Right lobe of liver (tissue), 6 donors: Measurements from ENCODE around the gene GNAI2. TPM values are rescaled to one million over a fixed set of nuclear protein-coding genes. Genes with fewer than 3 reads are reported as not detected.
"Not testable (repeated sequence)": the region's sequence is repeated elsewhere in the genome, so short reads cannot be mapped to it uniquely, and the experiment has no call there.

Experiments
- ATAC-seq, 4 donors: fragments of 200-7000 bp; cut with Tn5 transposase; one replicate each; pipeline ENCODE4 v1.9.1; 2020; ENCODE audit warnings: mild to moderate bottlenecking in 4 of 4, moderate library complexity in 4 of 4
- DNase-seq, 3 donors: peaks; one replicate each; pipeline ENCODE4 v3.0.0-alpha.2; 2020
- H3K27ac ChIP-seq, 3 donors: fragments of 200-600 bp; one replicate each; pipeline ENCODE4 v1.8.0; 2022
- H3K27me3 ChIP-seq, 2 donors: fragments of 200-600 bp; one replicate each; pipeline ENCODE4 v1.8.0; 2022
- H3K36me3 ChIP-seq, 4 donors: fragments of 200-600 bp; sonication (generic) in 1 of 4; one replicate each; pipeline versions ENCODE4 v1.5.1 to v1.8.0; 2017 to 2022; ENCODE audit warnings: control low read depth in 1 of 4
- H3K4me1 ChIP-seq, 4 donors: fragments of 200-600 bp; sonication (generic) in 1 of 4; one replicate each; pipeline versions ENCODE4 v1.5.1 to v1.8.0; 2017 to 2022; ENCODE audit warnings: control low read depth in 1 of 4
- H3K4me3 ChIP-seq, 3 donors: fragments of 200-600 bp; one replicate each; pipeline ENCODE4 v1.8.0; 2022
- H3K9me3 ChIP-seq, 4 donors: fragments of 200-600 bp; sonication (generic) in 1 of 4; one replicate each; pipeline versions ENCODE4 v1.5.1 to v1.8.0; 2017 to 2022; ENCODE audit warnings: control low read depth in 1 of 4
- POLR2A ChIP-seq: fragments of 450-650 bp; IDR thresholded peaks from one replicate; pipeline ENCODE4 v1.6.1; 2017; ENCODE audit warnings: antibody characterized with exemption, mild to moderate bottlenecking
- WGBS: methylation state at CpG from one replicate; pipeline ENCODE4 v1.1.6; 2018; ENCODE audit warnings: low coverage, low lambda C conversion rate; ENCODE audit not compliant: insufficient coverage; ENCODE audit errors: missing lambda C conversion rate; 5-methylcytosine and 5-hydroxymethylcytosine counted together
- intact Hi-C, 2 donors: fragments of 100-400 bp; cut with DNase I; formaldehyde crosslinking; loops; one replicate each; pipeline versions ENCODE4 v1.11.2 to v1.14.1; 2022
- total RNA-seq, 6 experiments: library from RNA; depleted of rRNA in 2 of 6; stranded (reverse); fragments of >200 nt in 2 of 6; fragmentation: NEBNext Ultra II Directional in 3 of 6; extraction: Animal tissue kit (Norgen Biotek cat#: 25700) in 3 of 6; gene quantifications; one replicate each; pipeline versions ENCODE4 v1.1.0 to v1.2.4, GENCODE V29; 2016 to 2023
- TF ChIP-seq, protein P1 (sequence below), 4 donors: fragments of 200-600 bp in 3 of 4; fragments of 450-650 bp in 1 of 4; IDR thresholded peaks; one replicate each; pipeline versions ENCODE4 v1.5.1 to v1.8.0; 2016 to 2022; ENCODE audit warnings: antibody characterized with exemption in 4 of 4, mild to moderate bottlenecking in 2 of 4
- donor health status: DM: no; HTN: yes; CAD: no.
- donor health status: DM: no; HTN: no; CAD: no.
- donor health status: DM: no; HTN: no; CAD: no.
- donor health status: DM: no; HTN: yes; CAD: no.
- donor health status: DM: no; HTN: yes; CAD: no.

The GNAI2 gene
- total RNA-seq, 6 experiments from 2014 or later = 73.3 to 125 (median 98.7) TPM

DNA sequence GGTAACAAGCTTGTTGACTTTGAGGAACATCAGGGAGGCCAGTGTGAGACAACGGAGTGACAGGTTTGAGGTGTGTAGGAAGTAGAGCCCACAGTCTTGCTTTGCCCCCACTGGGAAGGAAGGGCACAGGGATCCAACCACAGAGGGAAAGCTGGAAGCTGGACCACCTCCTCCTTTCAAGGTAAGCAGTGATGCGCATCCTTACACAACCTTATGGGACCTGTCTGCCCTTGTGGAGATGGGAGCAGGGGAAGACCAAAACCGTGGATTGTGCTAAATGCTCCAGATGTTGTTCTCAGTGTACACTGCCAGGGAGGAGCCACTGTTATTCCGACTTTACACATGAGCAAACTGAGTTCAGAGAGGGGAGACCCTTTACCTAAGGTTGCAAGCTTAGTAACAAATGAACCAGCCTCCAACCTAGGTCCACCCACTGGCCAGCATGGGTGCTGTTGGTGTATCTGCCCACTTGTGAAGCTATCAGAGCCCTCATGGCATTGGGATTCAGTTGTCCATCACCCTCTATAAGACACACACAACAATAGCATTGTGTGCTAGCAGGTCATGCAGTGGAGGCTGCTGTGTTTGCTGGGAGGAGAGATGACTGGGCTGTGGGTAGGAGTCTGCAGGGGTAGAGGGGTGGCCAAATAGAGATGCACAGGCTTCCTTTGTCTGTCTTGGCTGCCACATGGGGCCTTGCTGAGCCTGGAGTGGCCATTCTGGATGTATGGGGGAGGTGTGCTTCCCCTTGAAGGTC is 42.3 kb downstream of the GNAI2 start:
- no peak for ATAC-seq

DNA sequence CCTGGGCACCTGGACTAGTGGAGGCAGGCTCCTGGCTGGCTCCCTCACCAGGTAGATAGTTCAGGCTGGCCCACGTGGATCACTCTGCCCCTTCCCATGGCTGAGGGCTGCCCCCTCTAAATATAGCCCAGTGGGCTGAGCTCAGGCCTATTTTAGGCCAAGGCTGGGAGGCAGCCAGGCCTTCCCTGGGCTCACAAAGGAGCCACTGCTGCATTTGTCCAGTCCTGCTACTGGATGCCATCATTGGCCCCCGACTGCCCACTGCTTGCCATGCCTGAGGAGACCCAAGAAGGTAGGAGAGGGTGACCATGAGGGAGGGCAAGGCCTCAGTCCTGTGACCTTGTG is 42.8 kb downstream of the GNAI2 start, which contains the start of gene LSMEM2:
Gene LSMEM2, plus strand, starts transcription at position 208 of the 345 bp plus-strand sequence. Its CDS starts 27 bp downstream, at position 235.
- ATAC-seq = no peak
- no CpG with 5 or more reads among the region's 2 CpGs for WGBS

More for the DNA sequence above, 42.3 kb downstream of the GNAI2 start:
- H3K9me3 ChIP-seq = no peaks in the 10 kb centered on the region
- no peak overlapping the region for H3K4me3 ChIP-seq
- intact Hi-C loops = loop anchor here (5.0 kb wide), 2 partner anchors 49 to 86 kb away; partner anchors contain the start of genes GNAT1 (in 1 of the 2) and TUSC2 (in 1 of the 2)
- no peaks in the 10 kb centered on the region for H3K36me3 ChIP-seq
- 60% methylated on average over 1 of the region's 4 CpGs for WGBS
- H3K27me3 ChIP-seq = no peaks in the 10 kb centered on the region
- DNase-seq = no peak
- no peak for TF ChIP-seq POLR2A
- TF ChIP-seq, protein P1, sequence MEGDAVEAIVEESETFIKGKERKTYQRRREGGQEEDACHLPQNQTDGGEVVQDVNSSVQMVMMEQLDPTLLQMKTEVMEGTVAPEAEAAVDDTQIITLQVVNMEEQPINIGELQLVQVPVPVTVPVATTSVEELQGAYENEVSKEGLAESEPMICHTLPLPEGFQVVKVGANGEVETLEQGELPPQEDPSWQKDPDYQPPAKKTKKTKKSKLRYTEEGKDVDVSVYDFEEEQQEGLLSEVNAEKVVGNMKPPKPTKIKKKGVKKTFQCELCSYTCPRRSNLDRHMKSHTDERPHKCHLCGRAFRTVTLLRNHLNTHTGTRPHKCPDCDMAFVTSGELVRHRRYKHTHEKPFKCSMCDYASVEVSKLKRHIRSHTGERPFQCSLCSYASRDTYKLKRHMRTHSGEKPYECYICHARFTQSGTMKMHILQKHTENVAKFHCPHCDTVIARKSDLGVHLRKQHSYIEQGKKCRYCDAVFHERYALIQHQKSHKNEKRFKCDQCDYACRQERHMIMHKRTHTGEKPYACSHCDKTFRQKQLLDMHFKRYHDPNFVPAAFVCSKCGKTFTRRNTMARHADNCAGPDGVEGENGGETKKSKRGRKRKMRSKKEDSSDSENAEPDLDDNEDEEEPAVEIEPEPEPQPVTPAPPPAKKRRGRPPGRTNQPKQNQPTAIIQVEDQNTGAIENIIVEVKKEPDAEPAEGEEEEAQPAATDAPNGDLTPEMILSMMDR (IDR thresholded peaks at IDR 0.05) = no peak
- no peak overlapping the region for H3K27ac ChIP-seq
- peaks cover 0 to 11% (median 5%) of the 10 kb centered on the region in 4 donors for H3K4me1 ChIP-seq

DNA sequence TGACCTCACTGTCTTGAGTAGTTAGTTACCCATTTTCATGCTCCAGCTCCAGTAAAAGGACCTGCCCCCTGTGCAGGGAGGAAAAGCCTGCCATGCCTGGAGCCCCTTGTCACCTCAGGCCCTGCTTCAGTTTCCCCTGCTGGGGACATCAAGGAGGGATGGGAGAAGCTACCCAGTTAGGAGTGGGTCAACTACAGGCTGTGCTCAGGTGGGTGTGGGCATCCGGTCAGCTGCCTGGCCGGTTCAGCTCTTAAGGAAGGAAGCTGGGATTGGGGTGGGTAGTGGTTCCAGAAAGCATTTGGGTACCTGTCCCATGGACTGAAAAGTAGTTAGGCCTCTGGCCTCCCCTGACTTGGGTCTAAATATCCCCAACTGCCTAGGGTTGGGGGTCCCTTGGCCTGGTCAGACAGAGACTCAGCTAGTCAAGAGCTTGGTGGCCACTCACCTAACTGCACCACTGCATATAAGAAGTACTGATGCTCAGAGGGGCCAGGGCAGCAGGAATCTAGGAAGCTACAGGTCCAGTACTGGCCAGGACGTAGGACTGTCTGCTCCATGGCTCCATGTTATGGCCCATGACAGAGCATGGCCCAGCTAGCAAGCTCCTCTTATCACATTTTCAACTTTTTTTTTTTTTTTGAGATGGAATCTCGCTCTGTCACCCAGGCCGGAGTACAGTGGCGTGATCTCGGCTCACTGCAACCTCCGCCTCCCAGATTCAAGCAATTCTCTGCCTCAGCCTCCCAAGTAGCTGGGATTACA is 43.4 kb downstream of the GNAI2 start:
- no peaks in the 10 kb centered on the region for H3K9me3 ChIP-seq
- intact Hi-C loops = loop anchor here (5.0 kb wide), 3 partner anchors 38 to 87 kb away; partner anchors contain the start of genes GNAT1 (in 1 of the 2) and TUSC2 (in 1 of the 2)
- no peaks in the 10 kb centered on the region for H3K27me3 ChIP-seq
- no peak for TF ChIP-seq POLR2A
- TF ChIP-seq, protein P1 (IDR thresholded peaks at IDR 0.05) = no peak
- no peak for ATAC-seq
- H3K4me1 ChIP-seq = peaks cover 0 to under 1% (median 0%) of the 10 kb centered on the region in 4 donors
- no peaks in the 10 kb centered on the region for H3K36me3 ChIP-seq
- WGBS = 100% methylated on average over 7 of the region's 8 CpGs
- H3K4me3 ChIP-seq = no peak overlapping the region
- DNase-seq = no peak
- no peak overlapping the region for H3K27ac ChIP-seq

More for the DNA sequence above, 42.8 kb downstream of the GNAI2 start, which contains the start of gene LSMEM2:
- DNase-seq = no peak
- Histone ChIP-seq H3K27me3 (no peaks in the 10 kb centered on the region), H3K27ac (no peak within 1 kb of the TSS), H3K4me1 (peaks cover 0 to 5% (median 2%) of the 10 kb centered on the region in 4 donors), H3K4me3 (no peak within 1 kb of the TSS), H3K36me3 (no peaks in the 10 kb centered on the region), H3K9me3 (no peaks in the 10 kb centered on the region)
- no peak for TF ChIP-seq POLR2A
- TF ChIP-seq, protein P1 (IDR thresholded peaks at IDR 0.05) = no peak
- intact Hi-C loops = loop anchor here (5.0 kb wide), 2 partner anchors 48 to 87 kb away; partner anchors contain the start of genes GNAT1 (in 1 of the 2) and TUSC2 (in 1 of the 2)

DNA sequence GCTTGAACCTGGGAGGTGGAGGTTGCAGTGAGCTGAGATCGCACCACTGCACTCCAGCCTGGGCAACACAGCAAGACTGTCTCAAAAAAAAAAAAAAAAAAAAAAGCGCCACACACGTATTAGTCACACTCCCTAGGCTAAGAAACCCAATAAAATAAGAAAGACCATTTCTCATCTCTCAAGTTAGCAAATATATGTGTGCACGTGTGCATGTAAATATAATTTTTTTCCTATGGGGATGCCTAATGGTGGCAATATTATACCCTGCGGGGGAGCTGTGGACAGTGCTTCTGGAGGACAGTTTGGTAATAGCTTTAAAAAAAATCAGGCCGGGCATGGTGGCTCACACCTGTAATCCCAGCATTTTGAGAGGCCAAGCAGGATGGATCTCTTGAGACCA is 48.1 kb downstream of the GNAI2 start:
- intact Hi-C loops = loop anchor here in 1 of 2 donors (5.0 kb wide), 1 partner anchor 33 kb away; no protein-coding TSS in a partner anchor
- 88% methylated on average over 6 of the region's 6 CpGs for WGBS
- H3K27me3 ChIP-seq, H3K4me3 ChIP-seq, ATAC-seq, H3K4me1 ChIP-seq, H3K9me3 ChIP-seq, H3K27ac ChIP-seq, DNase-seq: not testable (repeated sequence)
- peaks cover 0 to 18% (median 9%) of the 10 kb centered on the region in 4 donors for H3K36me3 ChIP-seq
